ENCODE measurements around the gene CPE.

GRCh38 chr4:165360041-165360695 lies 18.6 kb upstream of the CPE start:
- TF ChIP-seq CTCF (IDR thresholded peaks at IDR 0.05; ENCODE audit: low read length): no peak
- TF ChIP-seq EZH2 (optimal IDR thresholded peaks at IDR 0.05; ENCODE audit: low read depth, low read length): no peak
- TF ChIP-seq EZH2phosphoT487 (IDR thresholded peaks at IDR 0.05; ENCODE audit: low read length): no peak
